Activated T-helper 1 cell treated with anti-CD3 and anti-CD28 coated beads, Interleukin-12 subunit alpha, Interleukin-12 subunit beta, Interleukin-2, Interleukin-4 antibody, amounts not matched to agents 30 ng/mL and 10 ng/mL and 1 ng/mL, durations not matched to agents 14 hours and 24 hours and 36 hours (primary cell): Measurements from ENCODE around the gene WFDC9. TPM values are rescaled to one million over a fixed set of nuclear protein-coding genes. Genes with fewer than 3 reads are reported as not detected.
"Not testable (repeated sequence)": the region's sequence is repeated elsewhere in the genome, so short reads cannot be mapped to it uniquely, and the experiment has no call there.

ENCODE experiments used
- DNase-seq: peaks from one replicate; pipeline ENCODE4 v3.0.0; 2021; ENCODE audit warnings: low spot score
- H3K27ac Mint-ChIP-seq: one replicate; pipeline ENCODE4 v1.8.0; 2021; ENCODE audit warnings: mild to moderate bottlenecking, mixed read lengths
- H3K27me3 Mint-ChIP-seq: one replicate; pipeline ENCODE4 v1.8.0; 2022; ENCODE audit warnings: mild to moderate bottlenecking, moderate library complexity, mixed read lengths; ENCODE audit not compliant: insufficient read depth
- H3K36me3 Mint-ChIP-seq: one replicate; pipeline ENCODE4 v1.8.0; 2021; ENCODE audit warnings: low read depth, mixed read lengths
- H3K4me1 Mint-ChIP-seq: one replicate; pipeline ENCODE4 v1.8.0; 2021; ENCODE audit warnings: low read depth, mixed read lengths
- H3K4me3 Mint-ChIP-seq: one replicate; pipeline ENCODE4 v1.8.0; 2021; ENCODE audit warnings: mild to moderate bottlenecking, moderate library complexity, mixed read lengths
- H3K9me3 Mint-ChIP-seq: one replicate; pipeline ENCODE4 v1.8.0; 2021; ENCODE audit warnings: mixed read lengths
- intact Hi-C: fragments of 100-400 bp; cut with micrococcal nuclease; formaldehyde crosslinking; loops from one replicate; pipeline ENCODE4 v1.15.1; 2024
- total RNA-seq: library from RNA; stranded (reverse); gene quantifications from 2 replicates; pipeline ENCODE4 v1.2.3, GENCODE V29; 2022

The WFDC9 gene
- total RNA-seq, 1 donor from 2014 or later, result not detected

DNA sequence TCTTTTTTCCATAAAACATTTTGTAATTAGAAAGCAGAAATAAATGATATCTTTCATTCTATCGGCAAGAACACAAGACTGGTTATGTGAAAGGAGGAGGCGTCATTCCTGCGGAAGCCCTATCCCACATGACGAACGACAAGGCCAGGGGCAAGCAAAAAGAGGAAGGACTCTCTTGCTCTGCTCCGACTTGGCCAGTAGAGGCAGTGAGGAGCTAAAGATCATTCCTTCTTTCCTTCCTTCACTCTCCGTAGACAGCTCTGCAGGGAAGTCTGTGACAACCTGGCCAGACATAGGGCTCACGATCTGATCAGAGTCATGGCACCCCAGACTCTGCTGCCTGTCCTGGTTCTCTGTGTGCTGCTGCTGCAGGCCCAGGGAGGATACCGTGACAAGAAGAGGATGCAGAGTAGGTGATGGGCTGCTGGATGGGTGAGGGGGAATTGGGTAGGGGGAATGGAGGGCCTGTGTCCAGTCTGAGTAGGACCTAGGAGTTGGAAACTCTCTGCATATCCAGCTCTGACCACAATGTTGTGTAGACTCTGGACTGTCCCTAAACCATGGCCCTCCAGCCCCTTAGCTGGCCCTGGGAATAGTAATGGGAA, 1.5 kb downstream of the WFDC9 start, which contains the start of gene WFDC10A:
Gene WFDC10A, plus strand, starts transcription at position 244 of the 605 bp plus-strand sequence. Its CDS starts 75 bp downstream, at position 319.
- Mint-ChIP-seq H3K36me3 (no peaks in the 10 kb centered on the region), H3K4me3 (no peak within 1 kb of the TSS), H3K9me3 (no peaks in the 10 kb centered on the region), H3K27me3 (peaks cover 12% of the 10 kb centered on the region), H3K27ac (no peak within 1 kb of the TSS), H3K4me1 (no peaks in the 10 kb centered on the region)
- no peak for DNase-seq
- intact Hi-C loops, result loop anchor here (1.0 kb wide), 2 partner anchors 37 to 142 kb away; no protein-coding TSS in a partner anchor

DNA sequence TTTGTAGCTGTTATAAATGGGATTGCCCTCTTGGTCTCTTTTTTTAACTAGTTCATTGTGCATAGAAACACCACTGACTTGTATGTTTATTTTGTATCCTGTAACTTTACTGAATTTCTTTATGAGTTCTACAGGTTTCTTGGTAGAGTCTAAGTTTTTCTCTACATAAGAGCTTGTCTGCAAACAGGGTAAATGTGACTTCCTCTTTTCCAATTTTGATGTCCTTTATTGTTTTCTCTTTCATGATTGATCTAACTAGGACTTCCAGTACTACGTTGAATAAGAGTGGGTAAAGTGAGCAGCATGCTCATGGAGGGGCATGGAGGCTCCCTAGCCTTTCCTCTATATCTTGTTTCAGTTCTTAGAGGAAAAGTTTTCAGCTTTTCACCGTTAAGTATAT, 4.5 kb downstream of the WFDC9 start:
- no peak for DNase-seq
- H3K27ac Mint-ChIP-seq, result no peak overlapping the region
- H3K4me3 Mint-ChIP-seq, result no peak overlapping the region
- intact Hi-C loops, result no loop called here
- H3K9me3 Mint-ChIP-seq, result no peaks in the 10 kb centered on the region
- no peaks in the 10 kb centered on the region for H3K4me1 Mint-ChIP-seq
- no peaks in the 10 kb centered on the region for H3K36me3 Mint-ChIP-seq
- peaks cover 7% of the 10 kb centered on the region for H3K27me3 Mint-ChIP-seq

DNA sequence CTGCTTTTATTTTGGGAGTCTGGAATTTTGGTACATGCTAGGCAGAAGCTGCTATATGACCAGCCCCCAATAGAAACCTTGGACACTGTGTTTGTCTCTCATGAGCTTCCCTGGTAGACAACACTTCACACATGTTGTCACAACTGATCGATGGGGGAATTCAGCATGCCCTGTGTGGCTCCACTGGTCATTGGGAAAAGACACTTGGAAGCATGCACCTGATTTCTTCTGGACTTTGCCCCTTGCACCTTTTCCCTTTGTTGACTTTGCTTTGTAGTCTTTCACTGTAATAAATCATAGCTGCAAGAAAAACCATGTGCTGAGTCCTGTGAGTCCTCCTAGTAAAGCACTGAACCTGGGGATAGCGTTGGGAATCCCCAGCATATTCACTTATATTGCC, 9.5 kb downstream of the WFDC9 start:
- no peaks in the 10 kb centered on the region for H3K9me3 Mint-ChIP-seq
- no peaks in the 10 kb centered on the region for H3K27me3 Mint-ChIP-seq
- no peak overlapping the region for H3K4me3 Mint-ChIP-seq
- H3K4me1 Mint-ChIP-seq, result no peaks in the 10 kb centered on the region
- no peak for DNase-seq
- no peaks in the 10 kb centered on the region for H3K36me3 Mint-ChIP-seq
- no peak overlapping the region for H3K27ac Mint-ChIP-seq
- intact Hi-C loops, result no loop called here

DNA sequence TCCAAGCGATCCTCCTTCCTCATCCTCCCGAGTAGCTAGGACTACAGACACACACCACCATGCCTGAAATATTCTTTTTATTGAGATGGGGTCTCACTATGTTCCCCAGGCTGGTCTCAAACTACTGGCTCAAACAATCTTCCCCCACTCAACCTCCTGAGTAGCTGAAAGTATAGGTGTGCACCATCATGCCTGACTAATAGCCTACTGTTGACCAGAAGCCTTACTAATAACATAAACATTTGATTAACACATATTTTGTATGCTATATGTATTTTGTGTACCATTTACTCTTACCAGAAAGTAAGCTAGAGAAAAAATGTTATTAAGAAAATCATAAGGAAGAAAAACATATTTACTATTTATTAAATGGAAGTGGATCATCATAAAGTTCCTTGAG, 13.5 kb downstream of the WFDC9 start:
- H3K9me3 Mint-ChIP-seq, result no peaks in the 10 kb centered on the region
- intact Hi-C loops, result no loop called here
- H3K27me3 Mint-ChIP-seq, result no peaks in the 10 kb centered on the region
- no peak for DNase-seq
- no peak overlapping the region for H3K27ac Mint-ChIP-seq
- H3K4me3 Mint-ChIP-seq, result no peak overlapping the region
- no peaks in the 10 kb centered on the region for H3K36me3 Mint-ChIP-seq
- no peaks in the 10 kb centered on the region for H3K4me1 Mint-ChIP-seq

DNA sequence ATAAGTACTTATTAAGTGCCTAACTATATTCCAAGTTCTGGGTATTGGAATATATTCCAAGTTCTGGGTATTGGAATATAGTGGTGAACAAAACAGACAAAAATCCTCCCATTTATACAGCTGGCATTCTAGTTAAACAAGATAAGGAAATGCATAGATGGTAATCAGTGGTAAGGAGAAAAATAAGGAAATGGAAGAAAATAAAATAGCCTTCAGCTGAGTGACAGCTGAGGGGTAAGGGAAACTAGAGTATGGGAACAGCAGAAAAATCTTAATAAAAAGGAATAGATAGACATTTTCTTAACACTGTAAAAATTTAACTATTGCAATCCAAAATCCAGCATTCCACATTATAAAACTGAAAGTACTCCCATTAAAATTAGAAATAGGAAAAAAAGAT, 18.8 kb downstream of the WFDC9 start:
- no peak for DNase-seq
- intact Hi-C loops, result no loop called here
- H3K27ac Mint-ChIP-seq, result no peak overlapping the region
- peaks cover 5% of the 10 kb centered on the region for H3K36me3 Mint-ChIP-seq
- peaks cover 20% of the 10 kb centered on the region for H3K4me1 Mint-ChIP-seq
- H3K27me3 Mint-ChIP-seq, result no peaks in the 10 kb centered on the region
- peaks cover 24% of the 10 kb centered on the region for H3K9me3 Mint-ChIP-seq
- H3K4me3 Mint-ChIP-seq, result no peak overlapping the region

DNA sequence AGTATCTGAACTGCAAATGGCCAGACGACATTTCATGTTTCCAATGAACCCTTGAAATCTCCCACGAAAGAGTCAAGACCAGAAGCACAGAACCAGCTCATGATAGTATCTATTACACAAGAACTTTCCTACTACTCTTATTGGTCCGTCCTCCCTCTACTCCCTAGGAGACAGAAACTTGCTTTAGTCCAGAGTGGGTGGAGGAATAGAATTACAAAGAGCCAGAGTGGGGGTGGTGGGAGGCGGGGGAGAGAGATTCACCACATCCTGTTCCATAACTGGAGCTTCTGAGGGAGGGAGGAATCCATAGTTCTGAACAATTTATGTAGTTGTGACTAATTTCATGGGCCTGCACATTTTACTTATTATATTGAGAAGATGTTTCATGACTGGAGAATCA, 20.0 kb downstream of the WFDC9 start:
- Mint-ChIP-seq H3K27ac (peak overlapping the region; percentile 36), H3K4me1 (peaks cover 20% of the 10 kb centered on the region), H3K9me3 (peaks cover 31% of the 10 kb centered on the region), H3K27me3 (no peaks in the 10 kb centered on the region), H3K4me3 (no peak overlapping the region), H3K36me3 (peaks cover 5% of the 10 kb centered on the region)
- intact Hi-C loops, result loop anchor here (1.0 kb wide), 1 partner anchor 141 kb away; no protein-coding TSS in a partner anchor
- DNase-seq, result no peak

DNA sequence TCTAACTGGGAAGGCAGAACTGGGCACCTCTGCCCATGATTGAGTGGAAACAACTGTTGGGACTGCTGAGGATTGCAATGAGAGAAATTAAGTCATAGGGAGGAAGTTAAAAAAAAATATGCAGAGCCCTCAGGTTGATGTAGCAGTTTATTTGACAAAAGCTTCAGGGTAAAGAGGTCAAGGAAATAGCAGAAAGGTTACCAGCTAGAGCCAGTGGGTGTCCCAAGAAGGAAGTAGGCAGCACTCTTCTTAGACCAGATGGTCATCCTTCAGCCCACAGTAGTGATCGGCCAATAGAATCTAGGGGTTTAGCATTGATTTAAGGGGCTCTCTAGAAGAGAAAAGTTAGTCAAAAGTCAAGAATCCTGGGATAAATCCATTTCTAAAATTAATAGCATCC, 23.3 kb downstream of the WFDC9 start:
- Mint-ChIP-seq H3K4me1 (peaks cover 20% of the 10 kb centered on the region), H3K4me3 (no peak overlapping the region), H3K36me3 (peaks cover 5% of the 10 kb centered on the region), H3K9me3 (peaks cover 43% of the 10 kb centered on the region), H3K27me3 (peaks cover 3% of the 10 kb centered on the region), H3K27ac (no peak overlapping the region)
- DNase-seq, result no peak
- intact Hi-C loops, result no loop called here

DNA sequence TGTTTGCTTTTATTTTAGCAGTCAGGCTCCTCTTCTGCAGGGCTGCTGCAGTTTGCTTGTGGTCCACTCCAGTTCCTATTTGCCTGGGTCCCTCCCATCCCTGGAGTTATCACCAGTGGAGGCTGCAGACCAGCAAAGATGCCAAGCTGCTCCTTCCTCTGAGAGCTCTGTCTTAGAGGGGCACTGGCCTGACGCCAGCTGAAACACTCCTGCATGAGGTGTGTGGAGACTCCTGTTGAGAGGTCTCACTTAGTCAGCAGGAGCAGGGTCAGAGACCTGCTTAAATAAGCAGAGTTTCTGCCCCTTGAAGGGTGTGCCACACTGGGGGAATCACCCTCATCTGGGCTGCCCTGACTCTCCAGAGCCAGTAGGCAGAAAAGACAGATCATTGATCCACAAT, 35.8 kb downstream of the WFDC9 start:
- H3K27ac Mint-ChIP-seq, result no peak overlapping the region
- no peak overlapping the region for H3K4me3 Mint-ChIP-seq
- H3K27me3 Mint-ChIP-seq, result peaks cover 8% of the 10 kb centered on the region
- H3K4me1 Mint-ChIP-seq, result no peaks in the 10 kb centered on the region
- H3K9me3 Mint-ChIP-seq, result no peaks in the 10 kb centered on the region
- intact Hi-C loops, result no loop called here
- no peaks in the 10 kb centered on the region for H3K36me3 Mint-ChIP-seq
- DNase-seq, result no peak

DNA sequence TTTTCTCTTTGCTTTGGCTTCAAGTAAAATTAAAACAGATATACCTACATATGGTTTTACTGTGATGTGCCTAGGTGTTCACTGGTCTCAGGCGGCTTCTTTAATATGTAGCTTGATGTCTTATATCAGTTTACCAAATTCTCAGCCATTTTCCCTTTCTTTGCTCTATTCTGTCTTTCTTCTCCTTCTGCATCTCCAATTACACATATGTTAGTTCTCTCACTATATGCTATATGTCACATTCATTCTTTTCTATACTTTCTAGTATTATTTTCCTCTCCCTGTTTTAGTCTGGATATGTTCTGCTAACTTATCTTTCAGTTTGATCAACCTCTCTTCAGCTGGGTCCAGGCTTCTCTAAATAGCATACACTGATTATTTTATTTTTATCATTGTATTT, 37.6 kb downstream of the WFDC9 start:
- no peaks in the 10 kb centered on the region for H3K36me3 Mint-ChIP-seq
- no peak overlapping the region for H3K4me3 Mint-ChIP-seq
- no peak for DNase-seq
- peaks cover 8% of the 10 kb centered on the region for H3K27me3 Mint-ChIP-seq
- H3K27ac Mint-ChIP-seq, result no peak overlapping the region
- no peaks in the 10 kb centered on the region for H3K4me1 Mint-ChIP-seq
- no peaks in the 10 kb centered on the region for H3K9me3 Mint-ChIP-seq
- intact Hi-C loops, result no loop called here

DNA sequence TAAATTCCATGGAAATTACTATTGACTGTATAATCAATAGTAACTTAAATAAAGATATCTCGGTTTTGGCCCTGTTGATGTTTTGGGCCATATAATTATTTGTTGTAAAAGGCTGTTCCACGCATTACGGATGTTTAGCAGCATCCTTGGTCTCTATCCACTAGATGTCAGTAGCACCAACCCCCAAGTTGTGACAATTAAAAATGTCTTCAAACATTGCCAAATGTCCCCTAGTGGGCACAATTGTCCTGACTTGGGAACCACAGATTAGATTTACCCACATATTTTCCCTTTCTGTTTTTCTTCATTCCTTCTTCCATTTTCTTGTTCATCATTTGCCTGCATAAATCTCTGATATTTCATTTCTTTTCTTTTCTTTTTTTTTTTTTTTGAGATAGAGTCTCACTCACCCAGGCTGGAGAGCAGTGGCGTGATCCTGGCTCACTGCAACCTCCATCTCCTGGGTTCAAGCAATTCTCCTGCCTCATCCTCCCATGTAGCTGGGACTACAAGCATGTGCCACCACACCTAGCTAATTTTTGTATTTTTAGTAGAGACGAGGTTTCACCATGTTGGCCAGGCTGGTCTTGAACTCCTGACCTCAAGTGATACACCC, 38.4 kb downstream of the WFDC9 start:
- intact Hi-C loops, result loop anchor here (1.0 kb wide), 2 partner anchors 37 to 179 kb away; partner anchors contain the start of gene WFDC10A
- H3K9me3 Mint-ChIP-seq, result no peaks in the 10 kb centered on the region
- peaks cover 9% of the 10 kb centered on the region for H3K27me3 Mint-ChIP-seq
- H3K36me3 Mint-ChIP-seq, result no peaks in the 10 kb centered on the region
- H3K4me1 Mint-ChIP-seq, result no peaks in the 10 kb centered on the region
- DNase-seq, result no peak
- H3K27ac Mint-ChIP-seq, result no peak overlapping the region
- no peak overlapping the region for H3K4me3 Mint-ChIP-seq

DNA sequence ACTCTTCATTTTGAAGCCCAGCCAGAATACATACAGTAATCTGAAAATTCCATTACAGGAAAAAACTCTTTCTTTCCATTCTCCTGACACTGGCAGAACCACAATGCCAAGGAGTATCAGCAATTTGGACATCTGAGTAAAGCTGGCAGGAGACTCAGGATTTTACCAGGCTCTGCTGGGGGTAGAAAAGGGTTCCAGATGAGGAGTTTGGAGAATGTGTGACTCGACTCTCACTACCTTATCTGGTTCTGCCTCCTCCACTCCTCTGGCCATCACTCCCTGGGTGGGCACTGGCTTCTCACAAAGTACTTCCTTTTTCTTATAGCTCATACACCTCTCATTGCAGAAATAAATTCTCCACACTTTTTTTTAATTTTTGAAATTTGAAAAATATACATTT, 41.4 kb downstream of the WFDC9 start:
- H3K36me3 Mint-ChIP-seq, result no peaks in the 10 kb centered on the region
- peaks cover 8% of the 10 kb centered on the region for H3K27me3 Mint-ChIP-seq
- DNase-seq, result no peak
- H3K4me1 Mint-ChIP-seq, result no peaks in the 10 kb centered on the region
- intact Hi-C loops, result no loop called here
- H3K4me3 Mint-ChIP-seq, result no peak overlapping the region
- H3K27ac Mint-ChIP-seq, result no peak overlapping the region
- no peaks in the 10 kb centered on the region for H3K9me3 Mint-ChIP-seq

DNA sequence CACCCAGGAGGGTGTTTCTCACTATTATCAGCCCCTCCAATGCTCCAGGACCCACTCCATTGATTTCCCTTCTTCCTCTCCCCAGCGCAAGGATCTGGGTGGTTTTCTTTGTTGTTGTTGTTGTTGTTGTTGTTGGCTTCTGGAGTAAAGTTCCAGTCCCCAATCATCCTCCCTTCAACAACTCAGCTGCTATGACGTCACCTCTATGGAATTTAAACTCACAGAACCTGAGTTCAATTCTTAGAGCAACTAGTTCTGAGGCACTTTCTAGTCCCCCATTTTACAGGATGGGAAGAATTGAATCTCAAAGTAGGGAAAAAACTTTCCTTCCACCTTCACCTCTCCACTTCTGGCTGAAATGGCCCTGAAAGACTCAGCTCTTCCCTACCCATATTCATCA, 42.3 kb downstream of the WFDC9 start:
- Mint-ChIP-seq H3K4me3 (no peak overlapping the region), H3K27me3 (peaks cover 4% of the 10 kb centered on the region), H3K27ac (no peak overlapping the region), H3K4me1 (no peaks in the 10 kb centered on the region), H3K36me3 (no peaks in the 10 kb centered on the region), H3K9me3 (no peaks in the 10 kb centered on the region)
- intact Hi-C loops, result no loop called here
- DNase-seq, result no peak

DNA sequence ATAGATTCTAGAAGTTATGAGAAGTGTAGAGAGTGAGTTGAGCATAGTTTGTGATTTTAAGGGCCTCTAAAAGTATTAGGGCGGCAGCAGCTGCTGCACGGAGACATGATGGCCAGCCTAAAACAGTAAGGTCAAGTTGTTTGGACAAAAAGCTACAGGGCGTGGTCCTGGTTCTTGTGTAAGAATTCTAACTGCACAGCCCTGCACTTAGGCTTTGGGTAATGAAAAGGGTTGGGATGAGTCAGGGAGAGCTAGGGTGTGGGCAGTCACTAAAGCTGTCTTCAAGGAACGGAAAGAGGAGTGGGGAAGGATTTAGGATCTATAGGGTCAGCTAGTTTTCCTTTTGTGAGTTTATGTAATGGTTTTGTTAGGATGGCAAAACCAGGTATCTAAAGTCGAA, 45.1 kb downstream of the WFDC9 start:
- H3K4me3 Mint-ChIP-seq, intact Hi-C loops, H3K27ac Mint-ChIP-seq, H3K36me3 Mint-ChIP-seq, DNase-seq, H3K27me3 Mint-ChIP-seq, H3K9me3 Mint-ChIP-seq, H3K4me1 Mint-ChIP-seq: not testable (repeated sequence)
